ENCODE measurements around the gene ANO3. TPM values are rescaled to one million over a fixed set of nuclear protein-coding genes. Genes with fewer than 3 reads are reported as not detected.

The ANO3 gene
- total and polyA plus RNA-seq, 2 donors (not counting 3 experiments of a cell fraction or from before 2014, with no cell fraction given), result not detected

DNA sequence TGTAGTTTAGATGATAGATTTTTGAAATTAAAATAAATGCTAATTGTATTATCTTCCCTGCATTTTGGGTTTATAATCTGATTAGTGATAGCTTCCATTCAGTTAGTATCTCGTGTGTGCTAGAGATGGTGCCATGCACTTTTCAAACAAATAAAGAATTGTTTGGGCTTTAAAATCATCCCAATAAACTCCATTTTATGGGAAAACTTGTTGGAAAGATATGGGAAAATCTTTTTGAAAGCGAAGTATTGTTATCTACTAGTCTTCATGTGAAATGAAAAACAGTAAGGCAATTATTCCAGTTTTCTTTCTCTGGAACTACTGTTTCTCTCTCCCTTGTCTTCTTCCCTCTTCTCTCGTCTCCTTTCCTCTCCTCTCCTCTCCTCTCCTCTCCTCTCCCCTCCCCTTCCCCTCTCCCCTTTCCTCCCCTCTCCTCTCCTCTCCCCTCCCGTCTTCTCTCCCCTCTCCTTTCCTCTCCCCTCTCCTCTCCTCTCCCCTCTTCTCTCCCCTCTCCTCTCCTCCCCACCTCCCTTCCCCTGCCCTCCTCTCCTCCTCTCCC is 268.0 kb downstream of the ANO3 start:
- FAIRE-seq (no peak), DNase-seq (ENCODE audit: low read depth, low spot score) (no peak)
- Histone ChIP-seq H3K27ac (ENCODE audit: insufficient read depth, low read depth, low read length) (no peak overlapping the region), H4K20me1 (replicated peaks; ENCODE audit: control insufficient read depth, extremely low read depth, insufficient read depth, low read length) (no peaks in the 10 kb centered on the region), H3K79me2 (ENCODE audit: control insufficient read depth, insufficient read depth, low read length) (no peaks in the 10 kb centered on the region), H3K27me3 (ENCODE audit: control insufficient read depth in 2 of 2, insufficient read depth in 2 of 2, low read length in 2 of 2) (no peaks in the 10 kb centered on the region), H3K9me1 (replicated peaks; ENCODE audit: control insufficient read depth, extremely low read depth, insufficient read depth, low read length) (no peaks in the 10 kb centered on the region), H3K4me1 (ENCODE audit: control insufficient read depth, extremely low read depth, insufficient read depth, low read length) (no peaks in the 10 kb centered on the region), H3K36me3 (ENCODE audit: control insufficient read depth in 2 of 2, extremely low read depth in 1 of 2, insufficient read depth in 2 of 2, low read length in 2 of 2) (no peaks in the 10 kb centered on the region), H3K4me3 (replicated peaks in 1 of 3; ENCODE audit: insufficient read depth in 1 of 3, low read depth in 1 of 3, low read length in 3 of 3) (no peak overlapping the region), H3K9ac (replicated peaks; ENCODE audit: extremely low read depth, insufficient read depth, low read length) (no peak overlapping the region), H3K4me2 (ENCODE audit: insufficient read depth, low read length) (no peak overlapping the region), H2AFZ (ENCODE audit: low read depth, low read length) (no peak overlapping the region), H3K9me3 (replicated peaks; ENCODE audit: control insufficient read depth, insufficient read depth, low read length) (no peaks in the 10 kb centered on the region)
- dilution Hi-C loops (cut with MboI; ENCODE audit: extremely low pct_ligation_motif_present, low sequenced_read_pairs), result no loop called here
- POLR2A ChIA-PET, result no interaction called here
- CTCF ChIA-PET, result no interaction called here
- TF ChIP-seq EZH2 (IDR thresholded peaks at IDR 0.05; ENCODE audit: borderline replicate concordance, low read depth, low read length, severe bottlenecking), result no peak
- BruUV-seq (replicated peaks), result no TSS peak
- intact Hi-C loops (cut with micrococcal nuclease), result no loop called here

DNA sequence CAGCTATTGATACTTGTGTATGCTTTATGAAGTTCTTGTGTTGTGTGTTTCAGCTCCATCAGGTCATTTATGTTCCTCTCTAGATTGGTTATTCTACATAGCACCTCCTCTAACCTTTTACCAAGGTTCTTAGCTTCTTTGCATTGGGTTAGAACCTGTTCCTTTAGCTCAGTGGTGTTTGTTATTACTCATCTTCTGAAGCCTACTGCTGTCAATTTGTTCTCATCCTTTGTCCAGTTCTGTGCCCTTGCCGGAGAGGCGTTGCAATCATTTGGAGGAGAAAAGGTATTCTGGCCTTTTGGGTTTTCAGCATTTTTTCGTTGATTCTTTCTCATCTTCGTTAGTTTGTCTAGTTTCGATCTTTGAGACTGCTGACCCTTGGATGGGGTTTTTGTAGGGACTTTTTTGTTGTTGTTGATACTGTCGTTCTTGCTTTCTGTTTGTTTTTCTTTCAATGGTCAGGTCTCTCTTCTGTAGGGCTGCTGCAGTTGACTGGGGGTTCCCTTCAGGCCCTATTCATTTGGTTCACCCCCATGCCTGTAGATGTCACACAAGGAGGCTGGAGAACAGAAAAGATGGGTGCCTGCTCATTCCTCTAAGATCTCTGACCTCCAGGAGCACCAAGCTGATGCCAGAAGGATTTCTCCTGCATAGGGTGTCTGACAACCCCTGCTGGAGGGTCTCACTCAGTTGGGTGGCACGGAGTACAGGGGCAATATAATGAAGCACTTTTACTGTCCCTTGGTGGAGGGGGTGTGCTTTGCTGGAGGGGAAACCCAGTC is 276.0 kb downstream of the ANO3 start:
- no peaks in the 10 kb centered on the region for H3K9me3 ChIP-seq (replicated peaks; ENCODE audit: control insufficient read depth, insufficient read depth, low read length)
- FAIRE-seq (no peak), DNase-seq (ENCODE audit: low read depth, low spot score) (no peak)
- no peaks in the 10 kb centered on the region for H3K36me3 ChIP-seq (ENCODE audit: control insufficient read depth in 2 of 2, extremely low read depth in 1 of 2, insufficient read depth in 2 of 2, low read length in 2 of 2)
- intact Hi-C loops (cut with micrococcal nuclease), result no loop called here
- H3K4me1 ChIP-seq (ENCODE audit: control insufficient read depth, extremely low read depth, insufficient read depth, low read length), result no peaks in the 10 kb centered on the region
- H4K20me1 ChIP-seq (replicated peaks; ENCODE audit: control insufficient read depth, extremely low read depth, insufficient read depth, low read length), result no peaks in the 10 kb centered on the region
- no TSS peak for BruUV-seq (replicated peaks)
- no peak overlapping the region for H2AFZ ChIP-seq (ENCODE audit: low read depth, low read length)
- TF ChIP-seq POLR2A (IDR thresholded peaks at IDR 0.05; ENCODE audit: low read depth, low read length), result no peak
- no peak for TF ChIP-seq JUN (IDR thresholded peaks at IDR 0.05; ENCODE audit: borderline replicate concordance, insufficient read depth, insufficient read length, low read depth)
- TF ChIP-seq FOS (IDR thresholded peaks at IDR 0.05; ENCODE audit: borderline replicate concordance, insufficient read depth, low read length), result no peak
- H3K4me2 ChIP-seq (ENCODE audit: insufficient read depth, low read length), result no peak overlapping the region
- H3K9me1 ChIP-seq (replicated peaks; ENCODE audit: control insufficient read depth, extremely low read depth, insufficient read depth, low read length), result no peaks in the 10 kb centered on the region
- no peak overlapping the region for H3K4me3 ChIP-seq (replicated peaks in 1 of 3; ENCODE audit: insufficient read depth in 1 of 3, low read depth in 1 of 3, low read length in 3 of 3)
- no peaks in the 10 kb centered on the region for H3K27me3 ChIP-seq (ENCODE audit: control insufficient read depth in 2 of 2, insufficient read depth in 2 of 2, low read length in 2 of 2)
- dilution Hi-C loops (cut with MboI; ENCODE audit: extremely low pct_ligation_motif_present, low sequenced_read_pairs), result no loop called here
- no peak overlapping the region for H3K27ac ChIP-seq (ENCODE audit: insufficient read depth, low read depth, low read length)
- no peaks in the 10 kb centered on the region for H3K79me2 ChIP-seq (ENCODE audit: control insufficient read depth, insufficient read depth, low read length)
- no peak overlapping the region for H3K9ac ChIP-seq (replicated peaks; ENCODE audit: extremely low read depth, insufficient read depth, low read length)
- CTCF ChIA-PET, result no interaction called here
- POLR2A ChIA-PET, result no interaction called here

Data from endothelial cell of umbilical vein (primary cell).